HG02678 (cell line): ENCODE measurements around the gene ZFP64.
"Not testable (repeated sequence)": the region's sequence is repeated elsewhere in the genome, so short reads cannot be mapped to it uniquely, and the experiment has no call there.

Source experiments
- ATAC-seq: cut with Tn5 transposase; IDR thresholded peaks from one replicate; pipeline ENCODE4 v1.9.1; 2021; ENCODE audit warnings: mild to moderate bottlenecking, moderate library complexity; ENCODE audit not compliant: unreplicated experiment

The ZFP64 gene

GRCh38 chr20:52204136-52204535 lies 12.6 kb upstream of the ZFP64 start:
- no peak for ATAC-seq

- ATAC-seq = no peak
These were observed 9.8 kb upstream of the ZFP64 start for GRCh38 chr20:52201395-52201794.

GRCh38 chr20:52200870-52201269 lies 9.3 kb upstream of the ZFP64 start:
- ATAC-seq = no peak

GRCh38 chr20:52196845-52197244 lies 5.3 kb upstream of the ZFP64 start:
- no peak for ATAC-seq

GRCh38 chr20:52193886-52194545 lies 2.4 kb upstream of the ZFP64 start:
- ATAC-seq = no peak

GRCh38 chr20:52193133-52193532 lies 1.6 kb upstream of the ZFP64 start:
- no peak for ATAC-seq

GRCh38 chr20:52192719-52193007 lies 1.1 kb upstream of the ZFP64 start:
- not testable (repeated sequence) for ATAC-seq

GRCh38 chr20:52191916-52192718 lies 538 bp upstream of the ZFP64 start:
- ATAC-seq = peak; percentile 45

- ATAC-seq = peak; percentile 42
These were observed 995 bp downstream of the ZFP64 start for GRCh38 chr20:52190437-52191131.

GRCh38 chr20:52181766-52182165 lies 9.8 kb downstream of the ZFP64 start:
- ATAC-seq = no peak

GRCh38 chr20:52180180-52180840 lies 11.3 kb downstream of the ZFP64 start:
- ATAC-seq = no peak

- ATAC-seq = peak; percentile 86
These were observed 12.0 kb downstream of the ZFP64 start for GRCh38 chr20:52179331-52180179.

- no peak for ATAC-seq
These were observed 12.9 kb downstream of the ZFP64 start for GRCh38 chr20:52178691-52179090.

GRCh38 chr20:52175840-52176239 lies 15.7 kb downstream of the ZFP64 start:
- no peak for ATAC-seq

GRCh38 chr20:52172392-52173047 lies 19.1 kb downstream of the ZFP64 start:
- peak; percentile 83 for ATAC-seq

- no peak for ATAC-seq
These were observed 20.6 kb downstream of the ZFP64 start for GRCh38 chr20:52171025-52171424.

GRCh38 chr20:52168116-52168515 lies 23.5 kb downstream of the ZFP64 start:
- ATAC-seq = no peak

GRCh38 chr20:52167232-52167840 lies 24.2 kb downstream of the ZFP64 start:
- no peak for ATAC-seq

GRCh38 chr20:52166150-52166549 lies 25.4 kb downstream of the ZFP64 start:
- ATAC-seq = no peak
